IMR-90 (cell line): ENCODE data around the gene ANKRD11.

Experiments used
- CEBPB ChIP-seq: IDR thresholded peaks from 2 replicates; pipeline ENCODE4 v1.6.1; 2012; ENCODE audit warnings: low read depth, low read length, improper control_type of control experiment
- MAFK ChIP-seq: IDR thresholded peaks from 2 replicates; pipeline ENCODE4 v1.6.1; 2012; ENCODE audit warnings: low read depth, low read length, improper control_type of control experiment
- POLR2A ChIP-seq: IDR thresholded peaks from 2 replicates; pipeline ENCODE4 v1.6.1; 2012; ENCODE audit warnings: mild to moderate bottlenecking, low read depth, low read length
- RCOR1 ChIP-seq: IDR thresholded peaks from 2 replicates; pipeline ENCODE4 v1.6.1; 2012; ENCODE audit warnings: mild to moderate bottlenecking, low read length, improper control_type of control experiment; ENCODE audit not compliant: insufficient replicate concordance
- RFX5 ChIP-seq: IDR thresholded peaks from 2 replicates; pipeline ENCODE4 v1.8.0; 2012; ENCODE audit warnings: low read depth, mild to moderate bottlenecking, low read length, moderate library complexity
- TF ChIP-seq, protein P1 (sequence below): fragments of 150-350 bp; IDR thresholded peaks from 2 replicates; pipeline ENCODE4 v1.6.1; 2016; ENCODE audit warnings: low read depth, mild to moderate bottlenecking, low read length, moderate library complexity, borderline replicate concordance
- TF ChIP-seq, protein P2 (sequence below): conservative IDR thresholded peaks from 2 replicates; pipeline ENCODE4 v1.5.1; 2012; ENCODE audit warnings: mild to moderate bottlenecking, low read depth, low read length, improper control_type of control experiment
- TF ChIP-seq, protein P3 (sequence below): fragments of 150-350 bp; IDR thresholded peaks from 2 replicates; pipeline ENCODE4 v1.6.1; 2017; ENCODE audit warnings: mild to moderate bottlenecking, antibody characterized with exemption, low read length, low read depth

DNA sequence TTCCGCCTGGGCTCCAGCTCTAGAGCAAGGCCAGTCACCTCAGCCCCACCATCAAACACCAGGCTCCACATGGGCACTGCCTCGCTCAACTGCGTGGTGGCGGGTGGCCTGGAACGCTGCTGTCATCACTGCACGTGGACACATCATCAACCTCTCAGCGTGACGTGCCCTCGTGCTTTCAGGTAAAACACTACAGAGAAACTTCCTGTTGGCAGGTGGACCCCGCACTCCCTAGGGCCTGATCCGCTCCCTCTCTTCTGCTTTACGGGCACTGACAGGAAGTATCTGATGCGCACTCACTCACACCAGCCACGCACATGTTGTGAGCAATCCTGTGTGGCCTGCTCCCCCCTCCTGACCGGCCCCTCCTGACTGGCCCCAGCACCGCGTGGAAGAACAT, 87.4 kb downstream of the ANKRD11 start:
- TF ChIP-seq CEBPB = no peak
- TF ChIP-seq, protein P1, sequence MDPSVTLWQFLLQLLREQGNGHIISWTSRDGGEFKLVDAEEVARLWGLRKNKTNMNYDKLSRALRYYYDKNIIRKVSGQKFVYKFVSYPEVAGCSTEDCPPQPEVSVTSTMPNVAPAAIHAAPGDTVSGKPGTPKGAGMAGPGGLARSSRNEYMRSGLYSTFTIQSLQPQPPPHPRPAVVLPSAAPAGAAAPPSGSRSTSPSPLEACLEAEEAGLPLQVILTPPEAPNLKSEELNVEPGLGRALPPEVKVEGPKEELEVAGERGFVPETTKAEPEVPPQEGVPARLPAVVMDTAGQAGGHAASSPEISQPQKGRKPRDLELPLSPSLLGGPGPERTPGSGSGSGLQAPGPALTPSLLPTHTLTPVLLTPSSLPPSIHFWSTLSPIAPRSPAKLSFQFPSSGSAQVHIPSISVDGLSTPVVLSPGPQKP = no peak
- no peak for TF ChIP-seq POLR2A
- TF ChIP-seq, protein P2, sequence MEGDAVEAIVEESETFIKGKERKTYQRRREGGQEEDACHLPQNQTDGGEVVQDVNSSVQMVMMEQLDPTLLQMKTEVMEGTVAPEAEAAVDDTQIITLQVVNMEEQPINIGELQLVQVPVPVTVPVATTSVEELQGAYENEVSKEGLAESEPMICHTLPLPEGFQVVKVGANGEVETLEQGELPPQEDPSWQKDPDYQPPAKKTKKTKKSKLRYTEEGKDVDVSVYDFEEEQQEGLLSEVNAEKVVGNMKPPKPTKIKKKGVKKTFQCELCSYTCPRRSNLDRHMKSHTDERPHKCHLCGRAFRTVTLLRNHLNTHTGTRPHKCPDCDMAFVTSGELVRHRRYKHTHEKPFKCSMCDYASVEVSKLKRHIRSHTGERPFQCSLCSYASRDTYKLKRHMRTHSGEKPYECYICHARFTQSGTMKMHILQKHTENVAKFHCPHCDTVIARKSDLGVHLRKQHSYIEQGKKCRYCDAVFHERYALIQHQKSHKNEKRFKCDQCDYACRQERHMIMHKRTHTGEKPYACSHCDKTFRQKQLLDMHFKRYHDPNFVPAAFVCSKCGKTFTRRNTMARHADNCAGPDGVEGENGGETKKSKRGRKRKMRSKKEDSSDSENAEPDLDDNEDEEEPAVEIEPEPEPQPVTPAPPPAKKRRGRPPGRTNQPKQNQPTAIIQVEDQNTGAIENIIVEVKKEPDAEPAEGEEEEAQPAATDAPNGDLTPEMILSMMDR = no peak
- no peak for TF ChIP-seq RFX5
- TF ChIP-seq RCOR1 = no peak
- TF ChIP-seq, protein P3, sequence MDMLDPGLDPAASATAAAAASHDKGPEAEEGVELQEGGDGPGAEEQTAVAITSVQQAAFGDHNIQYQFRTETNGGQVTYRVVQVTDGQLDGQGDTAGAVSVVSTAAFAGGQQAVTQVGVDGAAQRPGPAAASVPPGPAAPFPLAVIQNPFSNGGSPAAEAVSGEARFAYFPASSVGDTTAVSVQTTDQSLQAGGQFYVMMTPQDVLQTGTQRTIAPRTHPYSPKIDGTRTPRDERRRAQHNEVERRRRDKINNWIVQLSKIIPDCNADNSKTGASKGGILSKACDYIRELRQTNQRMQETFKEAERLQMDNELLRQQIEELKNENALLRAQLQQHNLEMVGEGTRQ = no peak
- TF ChIP-seq MAFK = no peak
